Inferior parietal cortex (tissue), 1 donor: ENCODE measurements around the gene KCNJ10.
"Not testable (repeated sequence)": the region's sequence is repeated elsewhere in the genome, so short reads cannot be mapped to it uniquely, and the experiment has no call there.

ENCODE experiments used
- DNase-seq: peaks from one replicate; pipeline ENCODE4 v3.0.0-alpha.2; 2016; ENCODE audit errors: extremely low spot score

The KCNJ10 gene

DNA sequence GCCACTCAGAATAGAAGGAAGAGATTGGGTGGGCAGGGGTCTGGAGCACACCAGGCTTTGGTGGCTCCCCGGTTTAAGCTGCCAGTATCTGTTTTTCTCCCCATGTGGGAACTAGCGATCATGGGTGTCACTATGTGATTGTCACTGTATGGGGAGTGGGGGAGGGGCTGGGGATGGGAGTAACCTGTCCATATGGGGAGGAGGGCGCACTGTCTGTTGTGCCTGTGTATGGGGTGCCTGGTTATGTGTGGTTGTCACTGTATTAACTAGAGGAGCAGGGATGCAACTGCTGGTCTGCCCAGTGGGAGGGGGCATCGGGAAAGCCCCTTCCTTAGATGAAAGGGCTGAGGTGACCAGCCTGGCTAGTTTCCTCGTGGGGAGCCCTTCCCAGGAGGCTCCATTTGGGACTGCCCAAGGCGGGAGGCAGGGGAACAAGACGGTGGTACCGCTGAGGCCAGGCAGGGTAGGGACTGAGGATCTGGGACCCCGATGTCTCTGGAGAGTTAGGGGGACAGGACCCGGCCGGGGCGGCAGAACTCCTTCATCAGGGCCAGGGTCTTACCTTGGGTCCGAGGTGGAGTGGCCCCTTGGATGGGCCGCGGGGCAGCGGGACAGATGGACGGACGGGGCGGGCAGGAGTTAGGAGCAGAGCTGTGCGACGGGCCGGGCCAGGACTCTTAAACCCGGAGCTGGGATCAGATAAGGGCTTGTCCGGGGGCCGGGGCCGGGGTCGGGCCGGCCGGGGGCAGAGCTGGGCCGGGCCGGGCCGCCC is at the start of gene KCNJ10:
Gene KCNJ10 (minus strand): TSS at position 701 of the 772 bp plus-strand sequence. CDS start 27,628 bp downstream, outside the sequence.
- DNase-seq: no peak

DNA sequence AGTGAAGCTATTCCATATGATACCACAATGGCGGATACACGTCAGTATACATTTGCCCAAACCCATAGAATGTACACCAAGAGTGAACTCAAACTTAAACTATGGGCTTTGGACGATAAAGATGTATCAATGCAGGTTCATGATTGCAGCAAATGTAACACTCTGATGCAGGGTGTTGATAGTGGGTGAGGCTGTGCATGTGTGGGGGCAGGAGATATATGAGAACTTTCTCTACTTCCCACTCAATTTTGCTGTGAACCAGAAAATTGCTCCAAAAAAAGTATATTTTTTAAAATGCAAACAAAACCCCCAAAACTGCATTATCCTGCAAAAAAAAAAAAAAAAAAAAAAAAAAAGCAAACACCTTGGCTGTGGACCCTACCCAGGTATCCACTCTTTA is 49.0 kb upstream of the KCNJ10 start:
- DNase-seq: peak; percentile 20

DNA sequence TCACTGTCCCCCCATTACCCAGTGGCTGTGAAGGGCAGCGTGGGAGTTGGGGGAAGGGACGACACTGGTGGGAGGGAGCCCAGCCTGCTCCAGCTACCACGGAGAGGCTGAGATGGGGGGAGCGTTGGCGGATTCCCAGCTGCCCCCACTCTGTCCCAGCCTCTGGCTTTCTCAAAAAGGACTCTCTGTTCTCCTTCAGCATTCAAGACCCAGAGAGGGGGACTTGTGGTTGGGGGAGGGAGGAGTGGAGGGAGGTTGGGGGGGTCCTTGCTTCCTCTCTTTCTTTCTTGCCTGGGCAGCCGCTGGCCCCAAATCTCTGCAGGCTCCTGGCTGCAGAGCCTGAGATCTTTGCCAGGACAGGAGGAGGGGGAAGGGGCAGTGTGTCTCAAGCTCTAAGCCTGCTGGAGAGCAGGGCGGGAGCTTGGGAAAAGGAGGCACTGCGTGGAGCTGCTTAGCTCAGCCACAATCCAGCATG is 47.8 kb upstream of the KCNJ10 start:
- DNase-seq: peak; percentile 48

DNA sequence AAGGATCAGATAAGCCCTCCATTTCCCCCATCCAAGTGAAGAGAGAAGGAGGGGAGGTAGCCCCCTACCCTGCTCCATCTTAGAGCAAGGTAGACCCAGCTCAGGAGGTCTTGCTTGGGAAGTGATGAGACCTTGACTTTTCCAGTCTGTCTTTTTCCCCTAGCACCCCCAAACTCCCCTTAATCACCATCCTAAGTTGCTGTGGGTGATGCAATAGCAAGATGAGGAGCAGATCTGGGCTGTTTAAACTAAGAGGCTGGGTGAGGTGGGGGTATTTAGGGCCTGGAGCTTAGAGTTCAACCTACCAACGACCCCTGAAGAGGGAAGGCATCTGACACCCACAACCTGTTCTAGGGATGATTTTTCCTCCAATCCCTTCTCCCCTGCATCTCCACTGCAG is 47.3 kb upstream of the KCNJ10 start:
- DNase-seq: peak; percentile 8

DNA sequence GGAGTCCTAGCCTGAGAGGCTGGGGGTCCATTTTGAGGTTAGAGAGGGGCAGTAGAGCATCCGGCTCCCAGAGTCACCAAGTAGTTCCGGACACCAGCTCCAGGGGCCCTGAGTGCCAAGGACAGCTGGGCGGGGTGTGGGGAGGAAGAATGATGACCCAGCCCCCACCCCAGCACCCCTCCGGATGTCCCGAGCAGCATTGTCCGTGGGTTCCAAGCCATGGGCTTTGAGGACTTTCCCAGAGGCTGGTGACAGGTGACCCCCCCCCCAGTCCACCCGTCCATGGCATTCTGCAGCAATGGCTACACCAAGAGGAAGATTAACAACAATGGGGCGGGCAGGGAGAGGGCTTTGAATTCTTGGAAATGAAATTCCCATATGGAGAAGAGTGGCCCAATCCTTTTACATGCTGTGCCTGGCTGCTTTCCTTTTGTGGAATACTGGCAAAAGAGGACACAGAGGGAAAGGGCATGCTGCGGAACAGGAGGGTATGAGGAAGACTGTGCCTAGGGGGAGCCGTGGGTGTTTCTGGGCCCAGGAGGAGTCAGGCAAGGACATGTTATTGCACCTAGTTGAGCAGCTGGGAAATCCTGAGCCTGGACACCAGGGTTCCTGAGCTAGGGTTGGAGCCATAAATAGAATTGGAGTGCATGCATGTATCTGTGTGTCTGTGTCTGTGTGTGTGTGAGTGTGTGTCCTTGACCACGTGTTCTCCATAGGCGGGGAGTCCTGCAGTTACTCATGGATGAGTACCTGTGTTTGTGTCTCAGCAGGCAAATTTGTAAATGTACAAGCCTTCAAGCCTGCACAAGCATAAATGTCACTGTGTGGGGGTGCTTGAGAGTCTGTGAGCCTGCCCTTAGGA is 46.6 kb upstream of the KCNJ10 start:
- DNase-seq: peak; percentile 41

DNA sequence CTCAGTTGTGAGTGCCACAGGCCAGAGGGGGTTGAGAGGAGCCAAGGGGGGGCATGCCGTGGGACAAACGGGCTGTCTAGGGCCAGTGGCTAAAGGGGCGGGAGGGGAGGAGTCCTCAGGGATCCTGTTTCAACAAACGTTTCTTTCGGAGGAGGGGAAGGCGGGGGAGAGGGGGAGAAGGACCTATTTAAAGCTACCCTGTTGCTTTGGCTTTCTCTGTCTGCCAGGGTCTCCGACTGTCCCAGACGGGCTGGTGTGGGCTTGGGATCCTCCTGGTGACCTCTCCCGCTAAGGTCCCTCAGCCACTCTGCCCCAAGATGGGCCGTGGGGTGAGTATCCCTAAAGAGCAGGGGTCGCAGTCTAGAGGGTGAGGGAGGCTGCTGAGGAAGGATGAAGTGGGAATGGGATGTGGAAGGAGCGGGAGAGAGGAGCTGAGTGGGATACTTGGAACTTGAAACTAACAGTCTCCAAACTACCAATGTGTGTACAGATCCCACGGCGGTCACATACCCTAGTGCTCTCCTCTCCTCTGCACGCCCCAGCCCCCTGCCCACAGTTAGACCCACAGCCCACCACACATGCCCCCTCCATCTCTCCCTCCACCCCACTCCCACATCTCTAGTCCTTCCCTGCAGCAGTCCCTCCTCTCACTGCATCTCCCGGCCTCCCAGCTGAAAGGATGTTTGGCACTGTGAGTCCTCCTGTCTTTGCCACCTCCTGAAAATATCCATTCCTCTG is 45.8 kb upstream of the KCNJ10 start, which contains the start of gene ATP1A2:
Gene ATP1A2 (plus strand): TSS at position 215 of the 738 bp plus-strand sequence. CDS start 103 bp downstream, at position 318.
- no peak for DNase-seq

DNA sequence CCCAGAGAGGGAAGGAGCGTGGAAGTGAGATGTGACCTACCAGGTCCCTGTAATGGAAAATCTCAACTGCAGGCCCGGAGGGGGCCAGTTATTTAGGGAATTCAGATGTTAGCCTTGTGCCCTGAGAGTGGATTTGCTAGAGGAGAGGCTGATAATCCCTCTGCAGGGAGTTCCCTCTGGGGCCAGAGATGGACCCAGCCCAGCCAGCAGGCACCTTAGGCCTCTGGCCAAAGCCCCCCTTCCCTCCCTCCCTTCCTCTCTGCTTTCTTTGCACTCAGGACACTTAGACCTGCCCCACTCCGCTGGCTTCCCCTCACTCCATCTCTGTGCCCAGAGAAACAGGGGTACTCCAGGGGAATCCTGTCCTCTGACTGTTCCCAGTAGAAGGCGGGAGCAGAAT is 44.1 kb upstream of the KCNJ10 start:
- no peak for DNase-seq

DNA sequence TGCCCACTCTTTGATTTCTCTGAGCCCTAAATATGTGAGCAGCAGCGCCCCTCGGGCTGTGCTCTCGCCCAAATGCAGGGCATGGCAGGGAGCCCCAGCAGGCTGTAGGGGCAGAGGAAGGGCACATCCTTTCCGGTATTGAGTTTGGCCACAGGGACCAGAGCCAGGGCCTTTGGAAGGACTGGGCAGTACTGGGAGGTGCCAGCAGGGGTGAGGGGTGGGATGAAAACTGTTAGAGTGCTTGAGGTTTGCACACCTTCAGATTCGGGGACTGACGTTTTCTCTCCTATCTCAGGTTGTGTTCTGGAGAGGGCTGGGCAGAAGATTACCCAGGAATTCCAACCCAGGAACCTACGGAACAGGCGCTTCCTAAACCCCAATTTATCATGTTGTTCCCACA is 43.4 kb upstream of the KCNJ10 start:
- no peak for DNase-seq

DNA sequence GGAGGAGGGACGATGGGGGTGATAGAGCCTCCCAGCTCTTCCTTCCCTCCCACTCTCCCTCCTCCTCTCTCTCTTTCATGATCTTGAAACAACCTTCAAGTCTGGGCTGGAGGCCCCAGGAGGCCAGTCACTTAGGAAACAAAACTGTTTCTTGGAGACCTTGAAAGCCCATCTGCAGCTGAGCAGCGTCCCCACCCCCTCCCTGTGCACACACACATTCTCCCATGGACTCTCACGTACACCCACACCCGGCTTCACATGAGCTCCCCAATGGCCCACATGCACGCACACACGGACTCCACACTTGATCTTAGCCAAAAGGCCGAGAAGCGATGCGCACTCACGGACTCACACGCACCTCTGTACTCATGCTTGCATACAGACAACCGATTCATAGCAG is 42.4 kb upstream of the KCNJ10 start:
- no peak for DNase-seq

DNA sequence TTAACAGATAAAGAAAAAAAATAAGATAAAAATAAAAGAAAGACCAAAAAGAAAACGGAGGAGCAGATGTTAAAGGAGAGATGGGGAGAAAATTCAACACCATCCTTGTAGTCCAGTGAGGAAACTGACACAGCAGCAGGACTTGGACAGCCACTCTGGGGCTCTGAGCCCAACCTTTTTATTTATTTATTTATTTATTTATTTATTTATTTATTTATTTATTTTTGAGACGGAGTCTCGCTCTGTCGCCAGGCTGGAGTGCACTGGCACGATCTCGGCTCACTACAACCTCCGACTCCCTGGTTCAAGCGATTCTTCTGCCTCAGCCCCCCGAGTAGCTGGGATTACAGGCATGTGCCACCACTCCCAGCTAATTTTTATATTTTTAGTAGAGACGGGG is 41.5 kb upstream of the KCNJ10 start:
- not testable (repeated sequence) for DNase-seq

DNA sequence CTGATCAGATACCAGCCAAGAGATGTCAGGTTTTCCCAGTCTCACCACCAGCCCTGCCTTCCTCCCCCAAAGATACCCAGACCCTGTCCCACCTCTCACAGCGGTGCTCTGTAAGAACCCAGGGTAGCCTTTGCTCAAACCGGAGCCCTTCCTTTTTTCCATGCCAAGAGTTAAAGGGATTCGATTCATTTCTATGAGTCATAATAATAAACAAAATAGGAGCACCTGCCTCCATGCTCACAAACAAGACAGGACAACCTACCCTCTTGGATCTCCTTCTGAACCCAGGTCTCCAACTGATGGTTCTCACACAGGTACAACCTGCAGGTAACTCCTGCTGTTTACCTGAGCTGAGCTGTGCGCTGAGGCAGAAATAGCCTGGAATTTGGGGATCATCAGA is 39.7 kb upstream of the KCNJ10 start:
- no peak for DNase-seq

DNA sequence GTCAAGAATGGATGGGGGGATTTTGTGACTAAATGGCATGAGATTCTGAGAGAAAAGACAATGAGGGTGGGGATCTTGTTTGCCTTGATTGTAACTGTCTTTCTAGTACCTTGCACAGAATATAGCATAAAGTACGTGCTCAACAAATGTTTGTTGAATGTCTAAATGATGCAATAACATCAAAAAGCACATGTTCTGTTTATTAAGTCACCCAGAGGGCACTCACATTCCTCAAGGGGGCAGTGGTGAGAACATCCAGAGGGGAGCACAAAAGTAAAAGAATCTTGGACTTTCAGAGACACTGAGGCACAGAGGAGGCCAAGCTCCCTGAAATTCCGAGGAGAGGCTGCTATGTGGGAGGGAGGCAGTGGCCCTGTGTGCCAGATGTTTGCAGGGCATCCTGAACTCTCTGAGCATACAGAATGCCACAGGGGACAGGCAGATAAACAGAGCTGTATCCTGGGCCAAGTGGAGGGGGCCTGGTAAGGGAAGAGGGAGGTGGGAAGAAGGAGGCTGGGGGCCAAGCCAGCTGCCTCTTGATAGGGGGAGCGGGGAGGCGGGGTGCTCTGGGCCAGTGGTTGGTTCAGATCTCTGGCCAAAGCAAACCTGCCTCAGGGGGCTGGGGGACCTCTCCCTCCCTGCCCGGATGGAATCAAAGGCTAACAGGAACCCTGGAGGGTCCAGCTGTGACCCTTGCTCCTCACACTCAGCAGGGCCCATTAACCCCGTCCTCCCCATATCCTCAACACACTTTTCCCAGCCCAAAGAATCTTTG is 39.1 kb upstream of the KCNJ10 start:
- peak; percentile 59 for DNase-seq

DNA sequence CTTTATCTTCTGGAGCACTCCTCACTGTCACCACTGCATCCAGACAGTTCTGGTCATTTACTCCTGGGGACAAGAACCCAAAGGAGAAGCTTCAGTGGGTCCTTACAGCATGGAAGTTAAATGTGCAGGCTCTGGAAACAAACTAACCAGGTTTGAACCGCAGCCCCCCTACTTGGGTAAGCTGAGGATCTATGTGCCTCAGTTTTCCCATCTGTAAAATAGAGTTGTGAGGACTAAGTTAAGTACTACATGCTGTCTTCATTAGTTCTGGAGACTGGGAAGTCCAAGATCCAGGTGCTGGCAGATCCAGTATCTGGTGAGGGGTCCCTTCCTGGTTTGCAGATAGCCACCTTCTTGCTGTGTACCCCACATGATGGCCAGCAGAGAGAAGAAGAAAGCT is 37.6 kb upstream of the KCNJ10 start:
- DNase-seq: no peak

DNA sequence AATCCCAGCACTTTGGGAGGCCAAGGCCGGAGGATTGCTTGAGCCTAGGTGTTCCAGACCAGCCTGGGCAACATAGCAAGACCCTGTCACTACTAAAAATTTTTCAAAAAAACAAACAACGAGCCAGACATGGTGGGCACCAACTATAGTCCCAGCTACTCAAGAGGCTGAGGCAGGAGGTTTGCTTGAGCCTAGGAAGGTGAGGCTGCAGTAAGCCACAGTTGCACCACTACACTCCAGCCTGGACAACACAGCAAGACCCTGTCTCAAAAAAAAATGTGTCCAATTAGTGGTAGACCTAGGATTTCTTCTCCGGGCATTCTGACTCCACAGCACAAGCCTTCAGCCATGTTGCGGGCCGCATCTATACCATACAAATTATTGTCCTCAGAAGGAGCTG is 35.2 kb upstream of the KCNJ10 start:
- DNase-seq: no peak

DNA sequence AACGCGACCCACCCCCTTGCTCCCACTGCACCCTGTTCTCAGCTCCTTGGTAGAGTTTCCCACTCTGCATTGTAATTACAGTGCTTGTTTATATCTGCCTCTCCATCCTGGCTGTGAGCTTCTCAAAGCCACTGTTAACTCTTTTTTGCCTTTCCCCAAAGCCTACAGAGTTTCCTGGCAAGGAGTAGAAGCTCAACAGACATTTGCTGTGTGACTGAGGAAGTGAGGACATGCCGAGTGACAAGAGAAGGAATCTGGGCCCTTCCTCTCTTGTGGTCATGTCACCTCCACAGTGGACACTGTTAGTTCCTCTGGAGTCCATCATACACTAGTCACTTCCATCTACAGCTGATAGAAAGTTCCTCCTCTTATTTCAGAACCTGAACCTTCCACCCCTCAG is 34.5 kb upstream of the KCNJ10 start:
- DNase-seq: peak; percentile 51

DNA sequence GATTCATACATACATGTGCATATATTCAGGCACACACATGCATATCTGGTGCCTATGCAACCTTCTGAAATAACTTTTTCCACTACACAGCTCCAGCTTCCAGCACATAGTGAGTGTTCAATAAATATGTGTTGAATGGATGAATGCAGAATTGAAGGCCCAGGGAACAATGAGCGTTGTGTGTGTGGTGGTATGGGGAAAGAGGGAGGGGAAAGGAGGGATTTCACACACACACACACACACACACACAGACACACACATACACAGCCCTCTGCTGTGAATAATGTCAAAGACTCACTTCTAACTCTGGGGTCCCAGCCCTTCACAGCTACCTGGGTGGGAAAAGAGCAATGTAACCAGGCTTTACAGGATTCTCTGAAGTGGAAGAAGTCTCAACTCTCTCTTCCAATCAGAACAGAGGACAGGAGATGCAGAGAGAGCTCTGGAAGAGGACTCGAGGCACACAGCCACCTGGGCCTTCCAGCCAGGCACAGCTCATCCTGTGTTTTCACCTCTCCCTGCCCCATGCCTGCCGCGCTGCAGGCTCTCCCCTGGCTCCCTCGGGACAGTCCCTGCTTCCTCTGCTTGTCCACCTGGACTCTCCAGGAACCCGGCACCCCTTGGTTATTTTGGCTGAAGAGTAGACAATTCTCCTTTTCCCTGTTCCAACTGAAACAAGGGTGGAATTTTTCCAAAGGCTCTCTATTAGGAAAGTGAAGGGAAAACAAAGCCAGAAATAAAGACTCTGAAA is 33.9 kb upstream of the KCNJ10 start:
- peak; percentile 68 for DNase-seq

DNA sequence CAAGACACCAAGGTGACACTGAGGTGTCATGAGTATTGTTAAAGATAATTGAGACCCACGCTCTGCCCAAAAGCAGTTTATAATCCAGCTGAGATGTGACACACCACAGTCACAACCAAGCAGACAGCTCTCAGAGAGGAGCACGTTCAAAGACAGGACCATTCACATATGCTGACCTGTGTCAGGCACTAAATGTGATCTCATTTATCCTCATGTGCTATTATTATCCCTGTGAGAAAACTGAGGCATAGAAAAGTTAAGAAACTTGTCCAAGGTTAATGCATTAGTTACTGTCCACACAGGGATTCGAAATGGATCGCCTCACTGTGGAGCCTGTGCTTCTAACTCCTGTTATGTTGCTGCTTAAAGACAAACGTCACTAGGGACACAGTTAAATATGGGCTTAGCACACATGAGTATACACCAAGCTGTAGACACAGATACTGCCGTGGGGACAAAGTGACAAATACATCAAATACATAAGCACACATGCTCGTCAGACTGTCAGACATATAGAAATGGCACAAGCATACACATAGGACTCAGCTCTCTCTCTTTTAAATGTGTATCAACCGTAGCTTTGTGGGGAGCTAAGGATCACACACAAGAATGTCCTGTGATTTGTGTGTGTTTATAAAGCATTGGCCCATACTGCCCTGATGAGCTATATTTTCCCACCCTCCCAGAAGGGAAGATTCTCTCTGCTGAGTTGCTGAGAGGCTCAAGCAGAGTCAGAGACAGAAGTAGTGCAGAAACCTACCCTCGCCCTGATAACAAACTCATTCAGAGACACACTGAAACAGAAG is 32.0 kb upstream of the KCNJ10 start:
- DNase-seq: no peak

DNA sequence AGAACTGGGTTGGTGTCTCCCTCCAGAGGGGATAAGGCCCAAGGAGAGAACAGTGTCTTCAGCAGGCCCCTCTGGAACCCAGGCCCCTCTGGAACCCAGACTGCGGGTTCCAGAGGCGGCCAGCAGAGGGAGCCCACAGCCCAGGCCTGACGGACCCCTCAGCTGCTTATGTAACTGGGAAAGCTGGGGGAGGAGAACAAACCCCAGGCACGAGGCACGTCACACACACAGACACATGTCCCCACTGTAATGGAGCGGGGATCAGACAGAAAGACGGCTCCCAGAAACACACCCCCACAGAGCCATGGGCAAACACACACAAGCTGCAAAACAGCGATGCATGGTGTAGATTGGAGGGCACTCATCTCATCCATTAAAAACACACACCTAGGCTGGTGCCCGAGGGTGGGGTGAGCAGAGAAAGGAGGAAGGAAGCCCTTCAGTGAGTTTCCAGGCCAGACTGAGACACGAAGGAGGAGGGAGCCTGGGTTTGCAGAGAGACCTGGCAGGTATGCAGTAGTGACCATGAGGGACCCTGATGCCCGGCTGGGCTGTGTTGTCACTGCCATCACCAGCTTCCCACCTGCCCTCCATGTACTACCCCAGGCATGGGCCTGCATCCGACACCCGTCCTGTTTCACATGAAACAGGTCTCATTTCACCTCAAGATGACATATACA is 31.2 kb upstream of the KCNJ10 start:
- DNase-seq: peak; percentile 93
